NB4 (cell line): ENCODE measurements around the gene LVRN.

Experiments used
- MYC ChIP-seq: IDR thresholded peaks from 2 replicates; pipeline ENCODE4 v1.6.1; 2011; ENCODE audit warnings: low read depth, low read length
- POLR2A ChIP-seq: IDR thresholded peaks from 2 replicates; pipeline ENCODE4 v1.6.1; 2011; ENCODE audit warnings: mild to moderate bottlenecking; ENCODE audit not compliant: insufficient read length; ENCODE audit errors: extremely low read depth
- TF ChIP-seq, protein P1 (sequence below): IDR thresholded peaks from one replicate; pipeline ENCODE4 v1.5.1; 2012; ENCODE audit warnings: low read depth, low read length
- TF ChIP-seq, protein P2 (sequence below): IDR thresholded peaks from 2 replicates; pipeline ENCODE4 v1.6.1; 2011; ENCODE audit warnings: low read depth, low read length

DNA sequence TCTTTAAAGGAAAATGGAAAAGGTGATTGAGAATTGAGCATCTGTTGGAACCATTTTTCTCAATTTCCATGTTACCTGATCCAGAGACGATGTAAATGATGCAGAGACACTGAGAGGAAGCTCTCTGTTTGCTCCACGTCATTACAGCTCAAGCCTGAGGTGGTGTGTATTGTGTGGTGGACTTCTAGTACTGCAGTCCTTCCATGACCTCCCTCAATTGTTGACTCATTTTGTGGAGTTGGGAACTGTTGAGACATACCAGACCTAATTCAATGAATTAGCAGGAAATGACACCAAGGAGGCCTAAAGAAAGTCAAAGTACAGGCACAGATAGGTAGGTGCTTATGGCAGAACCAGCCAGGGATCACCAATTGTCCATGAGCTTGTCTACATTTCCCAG, 15.6 kb upstream of the LVRN start:
- TF ChIP-seq, protein P1, sequence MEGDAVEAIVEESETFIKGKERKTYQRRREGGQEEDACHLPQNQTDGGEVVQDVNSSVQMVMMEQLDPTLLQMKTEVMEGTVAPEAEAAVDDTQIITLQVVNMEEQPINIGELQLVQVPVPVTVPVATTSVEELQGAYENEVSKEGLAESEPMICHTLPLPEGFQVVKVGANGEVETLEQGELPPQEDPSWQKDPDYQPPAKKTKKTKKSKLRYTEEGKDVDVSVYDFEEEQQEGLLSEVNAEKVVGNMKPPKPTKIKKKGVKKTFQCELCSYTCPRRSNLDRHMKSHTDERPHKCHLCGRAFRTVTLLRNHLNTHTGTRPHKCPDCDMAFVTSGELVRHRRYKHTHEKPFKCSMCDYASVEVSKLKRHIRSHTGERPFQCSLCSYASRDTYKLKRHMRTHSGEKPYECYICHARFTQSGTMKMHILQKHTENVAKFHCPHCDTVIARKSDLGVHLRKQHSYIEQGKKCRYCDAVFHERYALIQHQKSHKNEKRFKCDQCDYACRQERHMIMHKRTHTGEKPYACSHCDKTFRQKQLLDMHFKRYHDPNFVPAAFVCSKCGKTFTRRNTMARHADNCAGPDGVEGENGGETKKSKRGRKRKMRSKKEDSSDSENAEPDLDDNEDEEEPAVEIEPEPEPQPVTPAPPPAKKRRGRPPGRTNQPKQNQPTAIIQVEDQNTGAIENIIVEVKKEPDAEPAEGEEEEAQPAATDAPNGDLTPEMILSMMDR = no peak
- TF ChIP-seq POLR2A = no peak
- TF ChIP-seq, protein P2, sequence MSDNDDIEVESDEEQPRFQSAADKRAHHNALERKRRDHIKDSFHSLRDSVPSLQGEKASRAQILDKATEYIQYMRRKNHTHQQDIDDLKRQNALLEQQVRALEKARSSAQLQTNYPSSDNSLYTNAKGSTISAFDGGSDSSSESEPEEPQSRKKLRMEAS = no peak
- no peak for TF ChIP-seq MYC
